ENCODE data around the gene ONECUT3.

Gene ONECUT3

DNA sequence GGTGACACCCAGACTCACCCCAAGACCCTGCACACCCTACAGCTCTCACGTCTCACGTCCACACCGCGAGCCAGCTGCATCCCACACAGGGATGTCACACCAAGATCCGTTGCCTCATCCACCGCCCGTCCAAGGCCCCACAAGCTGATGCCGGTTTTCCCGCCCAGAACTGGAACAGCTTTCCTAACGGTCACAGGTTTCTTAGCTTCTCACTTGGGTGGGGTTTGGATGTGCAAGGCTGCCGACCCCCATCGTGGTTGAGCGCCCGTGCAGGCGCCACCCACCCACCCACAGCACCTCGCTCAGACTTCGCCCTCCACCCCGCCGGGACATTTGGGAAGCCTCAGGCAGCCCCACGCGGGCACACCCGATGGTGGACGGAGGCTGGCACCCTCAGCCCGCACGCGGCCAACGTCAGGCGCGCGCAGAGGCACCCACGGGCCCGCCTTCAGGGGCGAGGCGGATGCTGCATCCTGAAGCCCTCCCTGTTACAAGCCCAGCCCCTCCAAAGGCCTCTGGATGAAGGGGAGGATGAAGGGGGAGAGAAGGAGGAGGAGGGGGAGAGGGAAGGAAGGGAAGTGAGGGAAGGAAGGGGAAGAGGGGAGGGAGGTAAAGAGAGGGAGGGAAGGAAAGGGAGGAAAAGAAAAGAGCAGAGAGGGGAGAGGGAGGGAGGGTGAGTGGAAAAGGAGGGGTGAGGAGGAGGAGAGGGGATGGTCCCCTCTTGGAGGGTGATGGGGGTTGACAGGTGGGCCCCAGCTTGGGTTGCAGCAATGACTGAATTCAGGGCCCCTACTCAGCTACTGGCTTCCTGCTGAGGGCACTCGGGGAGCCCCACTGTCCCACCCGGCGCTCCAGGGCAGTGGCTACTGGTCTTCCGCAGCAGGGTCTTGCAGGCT is 12.8 kb downstream of the ONECUT3 start:
- H3K27ac Mint-ChIP-seq = no peak overlapping the region
- peaks cover 99% of the 10 kb centered on the region for H3K27me3 Mint-ChIP-seq (ENCODE audit: low read depth)
- H3K4me1 Mint-ChIP-seq = no peaks in the 10 kb centered on the region
- no peaks in the 10 kb centered on the region for H3K36me3 Mint-ChIP-seq (ENCODE audit: low read depth)
- H3K4me3 Mint-ChIP-seq = no peak overlapping the region
- H3K9me3 Mint-ChIP-seq = peaks cover 15% of the 10 kb centered on the region
- TF ChIP-seq, protein P1, sequence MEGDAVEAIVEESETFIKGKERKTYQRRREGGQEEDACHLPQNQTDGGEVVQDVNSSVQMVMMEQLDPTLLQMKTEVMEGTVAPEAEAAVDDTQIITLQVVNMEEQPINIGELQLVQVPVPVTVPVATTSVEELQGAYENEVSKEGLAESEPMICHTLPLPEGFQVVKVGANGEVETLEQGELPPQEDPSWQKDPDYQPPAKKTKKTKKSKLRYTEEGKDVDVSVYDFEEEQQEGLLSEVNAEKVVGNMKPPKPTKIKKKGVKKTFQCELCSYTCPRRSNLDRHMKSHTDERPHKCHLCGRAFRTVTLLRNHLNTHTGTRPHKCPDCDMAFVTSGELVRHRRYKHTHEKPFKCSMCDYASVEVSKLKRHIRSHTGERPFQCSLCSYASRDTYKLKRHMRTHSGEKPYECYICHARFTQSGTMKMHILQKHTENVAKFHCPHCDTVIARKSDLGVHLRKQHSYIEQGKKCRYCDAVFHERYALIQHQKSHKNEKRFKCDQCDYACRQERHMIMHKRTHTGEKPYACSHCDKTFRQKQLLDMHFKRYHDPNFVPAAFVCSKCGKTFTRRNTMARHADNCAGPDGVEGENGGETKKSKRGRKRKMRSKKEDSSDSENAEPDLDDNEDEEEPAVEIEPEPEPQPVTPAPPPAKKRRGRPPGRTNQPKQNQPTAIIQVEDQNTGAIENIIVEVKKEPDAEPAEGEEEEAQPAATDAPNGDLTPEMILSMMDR (IDR thresholded peaks at IDR 0.05; ENCODE audit: unreplicated experiment in 3 of 3) = no peak

DNA sequence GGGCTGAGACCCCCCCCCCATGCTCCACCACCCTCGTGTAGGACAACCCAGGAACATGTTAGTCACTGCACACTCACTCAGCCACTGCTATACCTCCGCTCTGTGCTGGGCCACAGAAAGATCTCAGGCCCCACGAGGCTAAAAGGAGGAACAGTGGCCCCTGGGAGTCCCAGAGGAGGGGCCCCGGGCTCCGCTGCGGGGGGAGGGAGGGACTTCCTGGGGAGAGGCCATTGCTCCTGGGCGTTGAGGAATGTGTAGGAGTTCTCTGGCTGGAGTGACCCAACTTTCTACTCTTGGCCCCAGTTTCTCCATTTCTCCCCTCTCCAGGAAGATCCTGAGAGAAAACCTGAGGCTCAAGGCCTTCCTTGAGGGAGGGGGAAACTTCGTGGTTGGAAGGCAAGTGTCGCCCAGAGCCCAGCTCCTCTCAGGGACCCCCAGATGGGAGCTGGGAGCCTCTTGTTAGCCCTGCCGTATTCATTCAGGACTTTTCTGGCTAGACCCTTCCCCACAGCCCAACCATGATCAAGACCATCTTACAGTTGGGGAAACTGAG is 13.6 kb downstream of the ONECUT3 start:
- H3K36me3 Mint-ChIP-seq (ENCODE audit: low read depth) = no peaks in the 10 kb centered on the region
- TF ChIP-seq, protein P1 (IDR thresholded peaks at IDR 0.05; ENCODE audit: unreplicated experiment in 3 of 3) = no peak

DNA sequence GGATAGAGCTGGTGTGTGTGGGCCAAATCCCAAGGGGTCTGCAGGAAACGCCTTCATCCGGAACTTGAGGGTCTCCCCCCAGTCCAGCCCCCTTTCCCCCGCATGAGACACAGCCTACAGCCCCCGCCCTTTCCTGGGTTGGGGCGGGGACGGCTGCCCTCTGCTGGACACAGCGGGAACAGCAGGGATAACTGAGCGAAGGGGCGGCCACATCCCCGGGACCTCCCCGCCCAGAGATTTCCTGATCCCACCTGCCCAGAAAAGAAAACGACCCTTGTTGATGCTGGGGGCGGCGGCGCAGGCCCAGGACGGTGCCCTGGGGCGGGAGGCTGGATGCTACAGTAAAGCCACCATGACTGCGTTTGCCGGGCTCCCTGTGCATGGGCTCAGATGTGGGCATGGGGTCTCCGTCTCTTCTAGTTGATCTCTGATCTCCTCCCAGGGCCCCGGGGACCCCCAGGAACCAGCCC is 14.2 kb downstream of the ONECUT3 start:
- no peak overlapping the region for H3K4me3 Mint-ChIP-seq
- no peak overlapping the region for H3K27ac Mint-ChIP-seq
- peaks cover 98% of the 10 kb centered on the region for H3K27me3 Mint-ChIP-seq (ENCODE audit: low read depth)
- no peaks in the 10 kb centered on the region for H3K4me1 Mint-ChIP-seq
- H3K9me3 Mint-ChIP-seq = peaks cover 21% of the 10 kb centered on the region
- H3K36me3 Mint-ChIP-seq (ENCODE audit: low read depth) = no peaks in the 10 kb centered on the region
- TF ChIP-seq, protein P1 (IDR thresholded peaks at IDR 0.05; ENCODE audit: unreplicated experiment in 3 of 3) = peak; percentile 90 to 96 (median 93)

More for the DNA sequence above, 13.6 kb downstream of the ONECUT3 start:
- Mint-ChIP-seq H3K9me3 (peaks cover 19% of the 10 kb centered on the region), H3K27ac (no peak overlapping the region), H3K4me1 (no peaks in the 10 kb centered on the region), H3K27me3 (ENCODE audit: low read depth) (peaks cover 97% of the 10 kb centered on the region), H3K4me3 (no peak overlapping the region)

DNA sequence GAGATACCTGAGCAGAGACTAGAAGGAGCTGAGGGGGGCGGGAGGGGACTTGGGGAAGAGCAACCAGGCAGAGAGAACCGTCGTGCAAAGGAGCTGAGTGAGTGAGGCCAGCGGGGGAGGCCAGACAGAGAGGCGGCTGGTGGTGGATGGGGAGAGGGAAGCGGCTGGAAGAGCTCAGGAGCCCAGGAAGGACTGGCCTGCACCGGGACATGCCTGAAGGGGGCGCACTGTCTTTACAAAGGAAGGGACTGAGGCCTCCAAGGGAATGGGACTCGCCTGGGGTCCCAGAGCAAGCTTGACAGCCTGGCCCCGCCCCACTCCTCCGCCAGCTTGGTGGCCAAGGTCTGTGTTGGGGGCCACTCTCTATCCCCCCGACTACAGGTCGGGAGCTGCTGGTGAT is 14.9 kb downstream of the ONECUT3 start:
- Mint-ChIP-seq H3K4me1 (no peaks in the 10 kb centered on the region), H3K27ac (no peak overlapping the region)

DNA sequence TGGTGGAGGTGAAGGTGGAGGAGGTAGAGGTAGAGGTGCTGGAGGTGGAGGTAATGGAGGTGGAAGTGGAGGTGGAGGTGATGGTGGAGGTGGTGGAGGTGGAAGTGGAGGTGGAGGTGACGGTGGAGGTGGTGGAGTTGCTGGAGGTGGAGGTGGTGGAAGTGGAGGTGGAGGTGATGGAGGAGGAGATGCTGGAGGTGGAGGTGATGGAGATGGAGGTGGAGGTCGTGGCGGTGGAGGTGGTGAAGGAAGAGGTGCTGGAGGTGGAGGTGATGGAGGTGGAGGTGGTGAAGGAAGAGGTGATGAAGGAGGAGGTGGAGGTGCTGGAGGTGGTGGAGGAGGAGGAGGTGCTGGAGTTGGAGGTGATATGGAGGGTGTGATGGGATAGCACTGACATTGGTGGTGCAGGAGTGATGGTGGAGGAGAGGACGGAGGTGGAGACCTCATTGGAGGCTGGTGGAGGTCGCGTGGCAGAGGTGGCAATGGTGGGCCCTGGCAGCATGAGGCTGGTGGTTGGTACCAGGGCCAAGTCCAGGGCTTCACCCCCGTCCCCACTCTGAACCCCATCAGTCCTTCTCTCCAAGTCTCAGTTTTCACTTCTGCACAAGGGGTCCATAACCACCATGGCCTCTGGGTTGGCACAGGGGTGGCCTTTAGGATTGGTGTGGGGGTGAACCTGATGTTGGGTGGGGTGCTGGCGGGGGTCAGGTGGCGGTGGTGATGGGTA is 15.8 kb downstream of the ONECUT3 start:
- Mint-ChIP-seq H3K36me3 (ENCODE audit: low read depth) (no peaks in the 10 kb centered on the region), H3K4me1 (no peaks in the 10 kb centered on the region), H3K27ac (no peak overlapping the region)

More for the DNA sequence above, 14.9 kb downstream of the ONECUT3 start:
- TF ChIP-seq, protein P1 (IDR thresholded peaks at IDR 0.05; ENCODE audit: unreplicated experiment in 3 of 3) = peak in 2 of 3 experiments; percentile 8 to 9
- H3K9me3 Mint-ChIP-seq = peaks cover 27% of the 10 kb centered on the region
- H3K36me3 Mint-ChIP-seq (ENCODE audit: low read depth) = no peaks in the 10 kb centered on the region
- peaks cover 98% of the 10 kb centered on the region for H3K27me3 Mint-ChIP-seq (ENCODE audit: low read depth)
- H3K4me3 Mint-ChIP-seq = no peak overlapping the region

More for the DNA sequence above, 15.8 kb downstream of the ONECUT3 start:
- H3K4me3 Mint-ChIP-seq = no peak overlapping the region
- peaks cover 98% of the 10 kb centered on the region for H3K27me3 Mint-ChIP-seq (ENCODE audit: low read depth)
- peaks cover 27% of the 10 kb centered on the region for H3K9me3 Mint-ChIP-seq
- TF ChIP-seq, protein P1 (IDR thresholded peaks at IDR 0.05; ENCODE audit: unreplicated experiment in 3 of 3) = no peak
